ENCODE results near the gene TAF11L2. TPM values are rescaled to one million over a fixed set of nuclear protein-coding genes. Genes with fewer than 3 reads are reported as not detected.
"Not testable (repeated sequence)": the region's sequence is repeated elsewhere in the genome, so short reads cannot be mapped to it uniquely, and the experiment has no call there.

The TAF11L2 gene
- not detected in 2 replicates for total RNA-seq

- DNase-seq (ENCODE audit: low read depth); FAIRE-seq; H3K36me3 ChIP-seq (ENCODE audit: control insufficient read depth, insufficient read depth, low read length); H3K27me3 ChIP-seq (ENCODE audit: control insufficient read depth, insufficient read depth, low read length); H3K4me3 ChIP-seq (ENCODE audit: low read depth, low read length): not testable (repeated sequence)
Observed at GRCh38 chr5:17497931-17498330, at the start of gene TAF11L2. Gene TAF11L2 (plus strand): TSS chr5:17498231.

DNA sequence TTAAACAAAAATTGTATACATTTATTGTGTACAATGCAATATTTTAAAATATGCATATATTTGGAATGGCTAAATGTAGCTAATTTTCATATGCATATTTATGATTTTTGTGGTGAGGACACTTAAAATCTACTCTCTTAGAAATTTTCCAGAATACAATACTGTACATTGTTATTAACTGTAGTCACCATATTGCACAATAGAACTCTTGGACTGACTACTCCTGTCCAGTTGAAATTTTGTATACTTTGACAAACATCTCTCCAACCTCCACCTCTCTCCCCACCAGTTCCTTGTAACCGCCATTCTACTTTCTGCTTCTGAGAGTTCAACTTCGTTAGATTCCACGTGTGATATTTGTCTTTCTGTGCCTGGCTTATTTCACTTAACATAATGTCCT lies 49.2 kb upstream of the TAF11L2 start:
- DNase-seq (ENCODE audit: low read depth) (no peak), FAIRE-seq (no peak)
- no peaks in the 10 kb centered on the region for H3K27me3 ChIP-seq (ENCODE audit: control insufficient read depth, insufficient read depth, low read length)
- H3K36me3 ChIP-seq (ENCODE audit: control insufficient read depth, insufficient read depth, low read length): no peaks in the 10 kb centered on the region
- H3K4me3 ChIP-seq (ENCODE audit: low read depth, low read length): no peak overlapping the region
- TF ChIP-seq CTCF (IDR thresholded peaks at IDR 0.05; ENCODE audit: insufficient read depth, low read length, severe bottlenecking): no peak

DNA sequence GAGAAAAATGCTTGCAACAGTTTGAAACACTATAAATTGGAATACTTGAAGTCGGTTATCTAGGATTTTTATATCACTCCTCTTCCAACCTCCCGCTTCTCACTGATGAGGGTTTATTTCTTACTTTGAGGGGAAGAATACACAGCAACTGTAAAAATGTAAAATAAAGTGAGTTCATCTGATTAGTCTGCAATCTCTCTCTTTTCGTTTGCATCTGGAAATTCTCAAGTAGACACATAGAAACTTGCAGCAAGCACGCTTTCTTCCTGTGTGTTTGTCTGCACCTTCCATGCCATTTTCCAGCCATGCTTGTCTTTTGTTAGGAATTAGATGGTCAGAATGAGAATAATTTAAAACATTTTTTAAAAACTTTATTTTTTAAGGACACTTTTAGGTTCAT lies 45.1 kb upstream of the TAF11L2 start:
- H3K36me3 ChIP-seq (ENCODE audit: control insufficient read depth, insufficient read depth, low read length): no peaks in the 10 kb centered on the region
- no peak for FAIRE-seq
- no peak for TF ChIP-seq CTCF (IDR thresholded peaks at IDR 0.05; ENCODE audit: insufficient read depth, low read length, severe bottlenecking)
- no peak overlapping the region for H3K4me3 ChIP-seq (ENCODE audit: low read depth, low read length)
- no peak for DNase-seq (ENCODE audit: low read depth)
- no peaks in the 10 kb centered on the region for H3K27me3 ChIP-seq (ENCODE audit: control insufficient read depth, insufficient read depth, low read length)

DNA sequence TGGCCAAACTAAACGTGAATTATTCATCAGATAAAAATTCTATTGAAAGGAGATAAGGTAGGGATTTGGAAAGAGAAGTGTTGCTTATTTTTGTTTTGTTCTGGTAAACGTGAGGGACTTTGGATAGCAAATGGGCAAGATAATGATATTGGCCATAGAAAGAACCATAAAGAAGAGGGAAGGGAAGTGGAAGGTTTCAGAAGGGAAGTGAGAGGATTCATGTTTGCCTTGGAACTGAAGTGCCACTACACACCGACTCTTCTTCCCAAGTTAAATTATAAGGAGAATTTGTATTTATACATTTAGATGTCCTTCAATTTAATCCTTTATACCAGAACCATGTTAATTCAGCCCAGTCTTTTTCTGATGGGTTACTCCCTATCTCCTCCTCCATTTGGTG lies 42.1 kb upstream of the TAF11L2 start:
- Histone ChIP-seq H3K4me3 (ENCODE audit: low read depth, low read length) (no peak overlapping the region), H3K27me3 (ENCODE audit: control insufficient read depth, insufficient read depth, low read length) (no peaks in the 10 kb centered on the region), H3K36me3 (ENCODE audit: control insufficient read depth, insufficient read depth, low read length) (no peaks in the 10 kb centered on the region)
- DNase-seq (ENCODE audit: low read depth) (no peak), FAIRE-seq (no peak)
- TF ChIP-seq CTCF (IDR thresholded peaks at IDR 0.05; ENCODE audit: insufficient read depth, low read length, severe bottlenecking): no peak

DNA sequence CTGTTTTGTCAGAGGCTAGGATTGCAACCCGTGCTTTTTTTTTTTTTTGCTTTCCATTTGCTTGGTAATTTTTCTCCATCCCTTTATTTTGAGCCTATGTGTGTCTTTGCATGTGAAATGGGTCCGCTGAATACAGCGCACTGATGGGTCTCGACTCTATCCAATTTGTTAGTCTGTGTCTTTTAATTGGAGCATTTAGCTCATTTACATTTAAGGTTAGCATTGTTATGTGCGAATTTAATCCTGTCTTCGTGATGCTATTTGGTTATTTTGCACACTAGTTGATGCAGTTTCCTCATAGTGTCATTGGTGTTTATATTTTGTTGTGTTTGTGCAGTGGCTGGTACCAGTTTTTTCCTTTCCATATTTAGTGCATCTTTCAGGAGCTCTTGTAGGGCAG lies 36.2 kb upstream of the TAF11L2 start:
- Histone ChIP-seq H3K27me3 (ENCODE audit: control insufficient read depth, insufficient read depth, low read length) (no peaks in the 10 kb centered on the region), H3K4me3 (ENCODE audit: low read depth, low read length) (no peak overlapping the region), H3K36me3 (ENCODE audit: control insufficient read depth, insufficient read depth, low read length) (no peaks in the 10 kb centered on the region)
- no peak for TF ChIP-seq CTCF (IDR thresholded peaks at IDR 0.05; ENCODE audit: insufficient read depth, low read length, severe bottlenecking)
- FAIRE-seq: no peak
- no peak for DNase-seq (ENCODE audit: low read depth)

DNA sequence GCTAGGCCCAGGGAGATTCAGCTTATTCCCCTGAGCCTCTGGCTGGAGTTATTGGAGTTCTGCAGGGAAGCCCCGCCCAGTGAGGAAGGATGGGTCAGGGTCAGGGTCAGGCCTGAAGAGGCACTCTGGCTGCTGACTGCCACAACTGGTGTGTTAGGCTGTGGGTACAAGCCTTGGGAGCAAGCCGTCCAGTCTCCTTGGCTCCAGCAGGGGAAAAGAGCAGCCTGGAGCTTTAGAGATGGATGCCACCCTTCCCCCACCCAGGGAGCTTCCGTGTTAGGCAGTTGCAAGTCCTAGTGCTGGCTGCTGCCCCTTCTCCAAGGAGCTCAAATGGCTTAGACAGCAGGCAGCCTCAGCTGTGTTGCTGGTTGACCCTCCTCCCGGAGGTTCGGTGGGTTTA lies 34.4 kb upstream of the TAF11L2 start:
- no peaks in the 10 kb centered on the region for H3K36me3 ChIP-seq (ENCODE audit: control insufficient read depth, insufficient read depth, low read length)
- no peak for TF ChIP-seq CTCF (IDR thresholded peaks at IDR 0.05; ENCODE audit: insufficient read depth, low read length, severe bottlenecking)
- no peaks in the 10 kb centered on the region for H3K27me3 ChIP-seq (ENCODE audit: control insufficient read depth, insufficient read depth, low read length)
- DNase-seq (ENCODE audit: low read depth) (no peak), FAIRE-seq (no peak)
- H3K4me3 ChIP-seq (ENCODE audit: low read depth, low read length): no peak overlapping the region
